HG03280 (cell line): ENCODE results near the gene HSP90AB1.

Experiments used
- ATAC-seq: cut with Tn5 transposase; IDR thresholded peaks from one replicate; pipeline ENCODE4 v1.9.1; 2021; ENCODE audit warnings: mild to moderate bottlenecking, moderate library complexity; ENCODE audit not compliant: unreplicated experiment

Gene HSP90AB1

GRCh38 chr6:44235269-44235668 lies 11.6 kb upstream of the HSP90AB1 start:
- no peak for ATAC-seq

- no peak for ATAC-seq
These were observed 10.9 kb upstream of the HSP90AB1 start for GRCh38 chr6:44235891-44236516.

GRCh38 chr6:44237021-44237812 lies 9.7 kb upstream of the HSP90AB1 start:
- peak; percentile 45 for ATAC-seq

- ATAC-seq, result peak; percentile 79
These were observed 9.0 kb upstream of the HSP90AB1 start for GRCh38 chr6:44237813-44238433.

GRCh38 chr6:44238687-44239350 lies 8.1 kb upstream of the HSP90AB1 start:
- ATAC-seq, result no peak

GRCh38 chr6:44243345-44243744 lies 3.6 kb upstream of the HSP90AB1 start:
- no peak for ATAC-seq

- no peak for ATAC-seq
These were observed 1.4 kb upstream of the HSP90AB1 start for GRCh38 chr6:44245391-44245911.

- ATAC-seq, result peak; percentile 46
These were observed 814 bp upstream of the HSP90AB1 start for GRCh38 chr6:44245912-44246662.

GRCh38 chr6:44247338-44248302 lies 719 bp downstream of the HSP90AB1 start:
- ATAC-seq, result peak; percentile 38

- no peak for ATAC-seq
These were observed 1.7 kb downstream of the HSP90AB1 start for GRCh38 chr6:44248579-44248978.

GRCh38 chr6:44249082-44249748 lies 2.3 kb downstream of the HSP90AB1 start:
- no peak for ATAC-seq

- ATAC-seq, result no peak
These were observed 3.3 kb downstream of the HSP90AB1 start for GRCh38 chr6:44250067-44250717.

- no peak for ATAC-seq
These were observed 3.8 kb downstream of the HSP90AB1 start for GRCh38 chr6:44250718-44251123.

- no peak for ATAC-seq
These were observed 4.9 kb downstream of the HSP90AB1 start for GRCh38 chr6:44251576-44252524.

- ATAC-seq, result no peak
These were observed 6.6 kb downstream of the HSP90AB1 start for GRCh38 chr6:44253307-44254101.
